Anterior cingulate cortex (tissue), 58 donors: ENCODE results near the gene C20orf141.
"Not testable (repeated sequence)": the region's sequence is repeated elsewhere in the genome, so short reads cannot be mapped to it uniquely, and the experiment has no call there.

Source experiments
- DNase-seq, 58 donors: peaks; one replicate each; lab custom pipeline; 2025; lab: John Stamatoyannopoulos, UW

Gene C20orf141

DNA sequence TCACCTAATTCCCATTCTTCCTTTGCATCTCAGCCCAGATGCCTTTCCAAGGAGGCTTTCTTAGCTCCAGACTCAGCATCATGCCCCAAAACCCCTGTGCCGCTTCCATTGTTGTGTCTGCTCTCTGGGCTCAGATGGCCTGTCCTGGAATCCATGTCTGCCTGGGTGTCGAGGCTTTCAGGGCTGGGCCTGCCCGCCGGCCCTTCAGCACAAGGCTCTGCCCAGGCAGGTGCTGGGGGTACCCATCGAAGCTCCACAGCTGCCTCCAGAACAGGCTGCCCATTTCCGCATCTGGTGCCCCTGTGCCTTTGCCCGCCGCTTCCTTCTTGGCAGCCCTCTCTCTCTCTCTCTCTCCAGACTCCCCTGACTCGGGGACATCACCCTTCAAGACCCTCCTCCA is 15.5 kb upstream of the C20orf141 start:
- DNase-seq = no peak

DNA sequence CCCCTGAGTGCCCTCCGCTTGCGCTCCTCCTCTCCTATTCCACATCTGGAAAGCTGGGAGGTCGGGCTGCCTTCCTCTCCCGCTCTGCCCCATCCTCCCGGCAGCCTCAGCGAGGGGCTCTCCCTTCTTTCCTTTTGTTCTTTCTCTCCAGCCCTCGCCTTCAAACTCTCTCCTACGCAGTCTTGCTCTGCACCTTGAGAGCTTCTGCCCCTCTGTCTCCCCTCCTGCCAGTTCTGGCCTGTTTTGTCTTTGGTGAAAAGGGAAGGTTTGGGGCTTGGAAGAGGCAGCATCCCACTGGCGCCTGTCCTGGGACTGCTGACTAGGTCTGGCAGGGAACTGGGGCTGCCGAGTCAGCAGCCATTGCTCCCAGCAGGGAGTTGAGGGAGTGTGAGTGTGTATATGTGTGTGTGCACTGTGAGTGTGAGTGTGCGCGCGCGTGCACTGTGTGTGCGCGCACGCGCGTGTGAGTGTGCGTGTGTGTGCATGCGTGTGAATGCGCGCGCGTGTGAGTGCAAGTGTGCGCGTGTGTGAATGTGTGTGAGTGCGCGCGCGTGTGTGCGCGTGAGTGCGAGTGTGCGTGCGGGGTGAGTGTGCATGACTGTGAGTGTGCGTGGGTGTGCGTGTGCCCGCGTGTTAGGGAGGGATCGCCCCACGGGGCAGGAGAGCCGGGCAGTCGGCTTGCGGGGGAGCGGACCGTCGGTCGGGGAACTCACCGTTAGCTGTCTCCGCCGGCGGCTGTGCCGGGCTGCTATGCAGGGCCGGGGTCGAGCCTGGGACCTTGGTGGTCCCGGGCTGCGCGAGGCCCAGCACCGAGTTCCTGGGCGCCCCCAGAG is 14.9 kb upstream of the C20orf141 start:
- DNase-seq = no peak

GRCh38 chr20:2800521-2801285 is 14.1 kb upstream of the C20orf141 start, which contains the start of gene CPXM1:
Gene CPXM1 (minus strand): TSS chr20:2800627. CDS start chr20:2800572, 55 bp downstream.
- no peak for DNase-seq

DNA sequence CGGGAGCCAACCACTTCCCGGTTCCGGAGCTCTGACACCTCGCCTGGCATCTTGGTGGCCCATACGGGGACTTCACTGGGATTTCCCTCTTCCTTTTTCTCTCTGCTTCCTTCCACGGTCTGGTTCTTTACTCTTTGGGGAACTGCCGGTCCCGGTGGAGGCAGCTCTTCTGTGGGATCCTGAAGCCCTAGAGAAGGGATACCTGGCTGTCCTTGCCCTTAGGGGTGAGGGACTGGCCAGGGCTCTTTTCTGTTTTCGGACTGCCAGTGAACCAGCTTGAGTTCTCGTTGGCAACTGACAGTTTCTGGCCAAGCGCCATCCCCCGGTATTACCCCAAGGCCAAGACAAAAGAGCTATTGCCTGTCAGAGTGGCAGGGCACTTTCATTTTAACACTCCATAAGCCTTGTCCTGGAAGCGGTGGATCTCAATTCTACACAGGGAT is 13.5 kb upstream of the C20orf141 start:
- no peak for DNase-seq

GRCh38 chr20:2804041-2804828 is 10.6 kb upstream of the C20orf141 start:
- DNase-seq = no peak

DNA sequence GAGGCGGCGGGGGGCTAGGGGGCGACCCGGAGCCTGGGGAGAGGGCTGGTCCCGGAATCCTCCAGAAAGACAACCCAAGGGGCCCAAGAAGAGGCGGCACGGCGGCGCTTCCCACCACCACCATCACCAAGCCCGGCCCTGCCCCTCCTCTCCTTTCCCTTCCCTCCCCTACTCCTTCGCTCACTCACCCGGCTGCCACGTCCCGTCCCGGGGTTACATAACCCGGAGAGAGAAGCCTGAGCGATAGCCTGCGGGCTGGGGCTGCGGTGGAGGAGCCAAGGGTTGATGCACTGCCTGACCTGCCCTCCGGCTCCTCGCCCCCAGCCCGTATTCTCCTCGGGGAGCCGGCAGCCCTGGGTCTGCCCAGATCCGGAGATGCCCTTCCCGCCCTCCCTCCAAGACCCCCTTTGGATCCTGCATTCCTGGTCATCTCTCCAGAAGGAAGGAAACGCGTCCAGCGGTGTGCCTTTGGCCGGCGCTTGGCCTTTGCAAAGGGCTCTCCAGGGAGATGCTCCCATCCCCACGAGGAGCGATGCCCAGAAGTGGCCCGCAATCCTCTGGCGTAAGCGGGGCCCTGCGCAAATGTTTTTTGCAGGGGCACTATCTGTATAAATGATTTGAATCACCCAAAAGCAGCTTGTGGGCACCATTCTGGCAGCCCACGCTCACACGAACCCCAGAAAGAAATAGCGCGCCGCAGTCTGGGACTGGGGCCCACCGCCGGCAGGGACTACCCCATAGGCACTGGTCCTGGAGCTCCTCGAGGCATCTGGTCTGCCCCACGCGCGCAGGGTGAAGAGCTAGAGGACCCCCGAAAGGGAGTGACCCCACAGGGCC is 9.7 kb upstream of the C20orf141 start:
- DNase-seq = no peak

GRCh38 chr20:2805689-2806350 is 9.0 kb upstream of the C20orf141 start:
- DNase-seq = no peak

- no peak for DNase-seq
Measured at GRCh38 chr20:2806351-2806701, 8.5 kb upstream of the C20orf141 start.

DNA sequence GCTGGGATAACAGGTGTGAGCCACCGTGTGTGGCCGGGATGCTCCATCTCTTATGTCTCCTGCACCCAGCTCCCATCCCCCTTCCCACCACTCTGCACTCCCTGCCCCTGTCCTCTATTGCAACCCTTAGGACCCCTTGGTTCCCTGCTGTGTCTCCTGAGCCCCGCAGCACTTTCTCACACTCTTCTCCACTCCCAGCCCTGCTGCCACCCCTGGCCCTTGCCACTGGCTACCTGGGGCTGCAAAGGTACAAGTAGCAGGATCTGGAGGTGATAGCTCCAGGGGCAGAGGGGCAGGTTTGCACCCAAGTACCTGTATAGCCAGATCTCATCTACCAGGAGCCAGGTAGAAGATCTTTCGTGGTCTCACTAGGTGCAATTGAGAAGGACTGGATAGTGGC is 7.8 kb upstream of the C20orf141 start:
- no peak for DNase-seq

- DNase-seq = not testable (repeated sequence)
Measured at GRCh38 chr20:2807929-2808328, 6.9 kb upstream of the C20orf141 start.

DNA sequence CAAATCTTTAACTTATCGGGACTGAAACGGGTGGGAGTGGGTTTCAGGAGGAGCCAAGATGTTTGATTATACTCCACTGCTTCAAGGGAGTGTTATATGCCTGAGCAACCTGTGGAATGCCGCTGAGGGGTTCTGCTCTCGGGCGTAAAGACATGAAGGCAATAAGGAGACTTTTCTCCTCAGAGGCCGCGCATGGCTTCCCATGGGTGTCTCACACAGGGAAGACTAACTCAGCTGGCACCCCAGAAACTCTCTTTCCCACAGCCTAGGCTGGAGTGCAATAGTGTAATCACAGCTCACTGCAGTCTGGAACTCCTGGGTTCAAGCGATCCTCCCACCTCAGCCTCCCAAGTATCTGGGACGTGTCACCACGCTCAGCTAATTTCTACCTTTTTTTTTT is 5.1 kb upstream of the C20orf141 start:
- DNase-seq = no peak

DNA sequence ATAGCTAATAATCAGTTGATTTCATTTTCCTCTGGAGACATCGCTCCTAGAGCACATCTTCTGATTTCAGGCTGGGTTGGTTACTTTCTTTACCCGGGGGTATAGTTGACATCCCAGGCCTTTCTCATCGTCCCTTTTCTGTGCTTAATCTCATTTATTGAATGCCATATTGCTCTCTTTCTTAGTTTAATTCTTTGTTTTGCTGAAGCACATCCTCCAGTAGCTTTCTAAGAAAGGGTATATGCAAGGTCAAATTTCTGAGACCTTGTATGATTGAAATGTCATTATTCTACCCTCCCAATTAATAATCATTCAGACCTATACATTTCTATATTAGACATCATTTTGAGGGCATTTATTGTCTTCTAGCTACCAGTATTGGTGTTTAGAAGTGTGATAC is 2.6 kb upstream of the C20orf141 start:
- DNase-seq = no peak

DNA sequence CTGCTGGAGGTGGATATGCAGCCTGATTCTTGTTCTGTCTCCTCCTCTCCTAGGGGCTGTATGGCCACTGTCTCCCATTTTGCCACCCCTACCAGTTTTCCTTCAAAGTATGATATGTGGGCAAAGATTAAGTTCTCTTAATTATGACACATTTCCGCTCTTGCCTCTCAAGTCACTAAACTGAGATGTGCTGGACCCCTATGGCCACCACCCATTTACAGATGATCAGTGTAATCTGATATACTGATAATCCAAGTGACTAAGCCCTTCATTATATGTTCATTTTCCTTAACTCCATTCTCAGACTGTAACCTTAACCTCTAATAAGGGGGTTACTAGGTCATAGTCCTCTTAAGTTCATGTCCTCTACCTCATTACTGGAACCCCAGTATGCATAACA is 711 bp upstream of the C20orf141 start:
- no peak for DNase-seq

DNA sequence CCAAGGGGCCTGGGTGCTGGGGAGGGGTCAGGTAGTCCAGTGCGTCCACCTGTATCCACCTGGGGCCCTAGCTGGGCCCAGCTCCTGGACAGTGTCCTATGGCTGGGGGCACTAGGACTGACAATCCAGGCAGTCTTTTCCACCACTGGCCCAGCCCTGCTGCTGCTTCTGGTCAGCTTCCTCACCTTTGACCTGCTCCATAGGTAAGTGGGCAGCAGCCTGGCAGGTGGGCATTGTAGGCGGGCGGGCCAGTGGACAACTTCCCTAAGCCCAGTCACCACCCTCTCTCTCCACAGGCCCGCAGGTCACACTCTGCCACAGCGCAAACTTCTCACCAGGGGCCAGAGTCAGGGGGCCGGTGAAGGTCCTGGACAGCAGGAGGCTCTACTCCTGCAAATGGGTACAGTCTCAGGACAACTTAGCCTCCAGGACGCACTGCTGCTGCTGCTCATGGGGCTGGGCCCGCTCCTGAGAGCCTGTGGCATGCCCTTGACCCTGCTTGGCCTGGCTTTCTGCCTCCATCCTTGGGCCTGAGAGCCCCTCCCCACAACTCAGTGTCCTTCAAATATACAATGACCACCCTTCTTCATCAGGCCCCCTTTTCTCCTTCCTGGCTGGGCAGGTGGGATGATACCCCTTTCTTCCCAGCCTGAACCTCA is 584 bp downstream of the C20orf141 start:
- no peak for DNase-seq

- DNase-seq = no peak
Measured at GRCh38 chr20:2816030-2816582, 1.3 kb downstream of the C20orf141 start, which contains the start of gene TMEM239. Gene TMEM239 (plus strand): TSS chr20:2816364. CDS start chr20:2816555, 191 bp downstream.

GRCh38 chr20:2816583-2817340 is 2.0 kb downstream of the C20orf141 start:
- no peak for DNase-seq

DNA sequence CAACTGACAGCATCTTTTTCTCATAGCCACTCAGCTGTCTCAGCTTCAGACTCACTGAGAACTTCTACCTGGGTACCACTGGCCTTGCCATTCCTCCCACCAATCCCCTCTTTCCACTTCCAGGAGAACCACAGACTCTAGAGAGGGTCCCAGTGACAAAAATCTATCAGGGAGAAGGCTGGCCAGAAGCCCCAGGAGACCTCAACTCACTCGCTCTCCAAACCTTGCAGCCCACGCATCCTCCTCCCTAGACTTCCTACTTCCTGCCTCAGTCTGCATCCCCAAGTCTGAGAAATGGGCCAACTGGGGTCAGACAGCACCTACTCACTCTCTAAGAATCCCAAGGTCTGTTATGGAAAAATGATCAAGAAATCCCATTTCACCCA is 2.5 kb downstream of the C20orf141 start:
- DNase-seq = no peak
